Measurements from ENCODE around the gene TEX2.

TEX2 gene

GRCh38 chr17:64115043-64115698 lies 147.9 kb downstream of the TEX2 start:
- DNase-seq (ENCODE audit: low read depth), result peak; percentile 35

DNA sequence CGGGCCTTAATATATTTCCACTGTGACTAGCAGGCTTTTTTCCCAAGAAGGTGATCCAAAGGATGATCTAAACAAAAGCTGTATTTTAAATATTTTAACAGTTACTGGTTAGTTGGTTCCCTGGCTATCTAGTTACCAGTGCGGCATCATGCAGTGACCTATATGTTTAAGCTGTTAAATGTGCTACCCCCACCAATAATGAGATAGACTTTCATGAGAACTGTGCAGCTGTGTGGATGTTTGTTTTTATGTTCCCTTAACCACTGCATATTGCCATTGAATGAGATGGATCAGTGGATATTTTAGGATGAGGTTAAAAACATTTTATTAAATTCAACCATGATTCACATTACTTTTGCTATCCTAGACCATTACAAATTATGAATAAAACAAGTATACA lies 150.1 kb downstream of the TEX2 start:
- no peak for DNase-seq (ENCODE audit: low read depth)

DNA sequence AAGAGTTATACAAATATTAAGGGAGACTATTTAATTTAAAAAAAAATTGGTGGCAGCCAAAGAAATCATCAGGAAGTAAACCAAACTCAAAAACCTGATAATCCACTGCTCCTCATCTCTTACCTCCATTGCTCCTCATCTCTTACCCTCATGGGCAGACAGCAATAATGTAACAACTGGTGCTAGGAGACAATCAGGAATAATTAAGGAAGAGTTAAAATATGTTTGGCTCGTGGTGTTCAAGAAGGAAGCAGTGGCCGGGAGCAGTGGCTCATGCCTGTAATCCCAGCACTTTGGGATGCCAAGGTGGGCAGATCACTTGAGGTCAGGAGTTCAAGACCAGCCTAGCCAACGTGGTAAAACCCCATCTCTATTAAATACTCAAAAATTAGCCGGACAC lies 151.2 kb downstream of the TEX2 start:
- no peak for DNase-seq (ENCODE audit: low read depth)

GRCh38 chr17:64110379-64111152 lies 152.5 kb downstream of the TEX2 start:
- no peak for DNase-seq (ENCODE audit: low read depth)

DNA sequence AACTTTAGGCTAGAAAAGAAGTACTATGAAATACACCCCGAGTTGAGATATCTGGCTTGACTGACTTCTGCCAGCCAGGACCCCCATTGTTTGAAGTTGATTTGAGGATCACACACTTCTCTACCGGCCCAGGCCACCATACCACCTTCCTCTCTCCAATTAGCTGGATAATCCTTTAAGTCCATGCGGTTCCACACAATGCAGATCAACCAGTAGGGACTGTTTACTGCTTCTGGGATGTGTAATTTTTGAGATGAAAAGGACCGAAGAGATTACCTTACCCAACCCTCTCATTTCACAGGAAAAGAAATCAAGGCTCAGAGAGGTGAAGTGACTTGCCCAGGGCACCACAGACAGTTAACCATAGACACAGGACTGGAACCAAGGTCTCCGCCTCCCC lies 153.7 kb downstream of the TEX2 start:
- DNase-seq (ENCODE audit: low read depth), result no peak

GRCh38 chr17:64107500-64108236 lies 155.4 kb downstream of the TEX2 start:
- DNase-seq (ENCODE audit: low read depth), result no peak

DNA sequence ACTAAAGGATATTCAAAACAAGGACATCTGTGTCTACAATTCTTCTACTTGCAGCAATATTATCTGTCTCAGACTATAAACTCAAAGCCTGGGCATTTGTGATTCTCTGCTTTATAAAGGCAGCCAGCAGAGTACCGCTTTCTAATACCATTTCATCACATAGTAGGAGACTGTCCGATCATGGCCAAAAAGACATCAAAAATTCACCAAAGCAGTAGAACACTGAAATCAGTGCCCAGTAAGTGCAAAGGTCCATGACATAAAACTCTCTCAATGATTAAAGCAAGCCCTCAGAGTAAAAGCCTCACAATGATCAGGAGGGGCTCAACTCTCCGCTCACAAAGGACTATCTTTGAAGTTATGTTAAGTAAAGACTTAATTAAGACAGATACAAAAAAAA lies 156.1 kb downstream of the TEX2 start:
- no peak for DNase-seq (ENCODE audit: low read depth)

GRCh38 chr17:64103391-64104364 lies 159.4 kb downstream of the TEX2 start:
- DNase-seq (ENCODE audit: low read depth), result peak; percentile 66

GRCh38 chr17:64102627-64103390 lies 160.3 kb downstream of the TEX2 start:
- no peak for DNase-seq (ENCODE audit: low read depth)

DNA sequence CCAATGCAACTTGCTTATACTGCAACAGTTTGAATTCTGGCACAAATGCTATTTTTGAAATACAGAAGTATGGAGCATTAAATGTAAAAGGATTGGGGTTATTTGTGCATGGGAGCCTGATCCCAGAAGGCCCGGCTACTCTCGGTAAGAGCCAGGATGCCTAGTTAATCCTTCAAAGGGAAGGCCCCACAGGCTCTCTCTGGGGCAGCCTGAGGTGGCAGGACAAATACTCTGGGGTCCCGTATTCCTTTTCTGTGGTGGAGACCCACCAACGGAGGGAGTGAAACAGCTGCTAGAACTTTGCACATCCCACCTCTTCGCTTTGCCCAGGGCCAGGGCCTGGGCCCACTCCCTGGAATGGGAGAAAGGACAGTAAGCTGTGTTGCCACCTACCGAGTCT lies 163.5 kb downstream of the TEX2 start:
- DNase-seq (ENCODE audit: low read depth), result no peak

All from iris pigment epithelial cell (primary cell).